HG03439 (cell line): Measurements from ENCODE around the gene NCS1.
"Not testable (repeated sequence)": the region's sequence is repeated elsewhere in the genome, so short reads cannot be mapped to it uniquely, and the experiment has no call there.

Experiments used
- ATAC-seq: cut with Tn5 transposase; IDR thresholded peaks from one replicate; pipeline ENCODE4 v1.9.1; 2021; ENCODE audit warnings: mild to moderate bottlenecking, moderate library complexity; ENCODE audit not compliant: unreplicated experiment

NCS1 gene

GRCh38 chr9:130259044-130259443 is 86.8 kb downstream of the NCS1 start:
- no peak for ATAC-seq

- ATAC-seq, result no peak
Measured at GRCh38 chr9:130260816-130261765, 88.9 kb downstream of the NCS1 start.

GRCh38 chr9:130262061-130262745 is 90.0 kb downstream of the NCS1 start:
- ATAC-seq, result no peak

GRCh38 chr9:130262771-130263170 is 90.6 kb downstream of the NCS1 start:
- no peak for ATAC-seq

- no peak for ATAC-seq
Measured at GRCh38 chr9:130263601-130264413, 91.6 kb downstream of the NCS1 start.

- ATAC-seq, result no peak
Measured at GRCh38 chr9:130264414-130265350, 92.5 kb downstream of the NCS1 start.

- no peak for ATAC-seq
Measured at GRCh38 chr9:130265431-130266235, 93.4 kb downstream of the NCS1 start, which contains the start of gene HMCN2. Gene HMCN2 (plus strand): TSS chr9:130265760. CDS start chr9:130265879, 119 bp downstream.

- ATAC-seq, result no peak
Measured at GRCh38 chr9:130266236-130267098, 94.3 kb downstream of the NCS1 start.

- no peak for ATAC-seq
Measured at GRCh38 chr9:130267930-130268329, 95.7 kb downstream of the NCS1 start.

- no peak for ATAC-seq
Measured at GRCh38 chr9:130268521-130269211, 96.5 kb downstream of the NCS1 start.

GRCh38 chr9:130271473-130271872 is 99.3 kb downstream of the NCS1 start:
- no peak for ATAC-seq

GRCh38 chr9:130275156-130275555 is 103.0 kb downstream of the NCS1 start:
- no peak for ATAC-seq

GRCh38 chr9:130276121-130276520 is 103.9 kb downstream of the NCS1 start:
- no peak for ATAC-seq

GRCh38 chr9:130276955-130277354 is 104.8 kb downstream of the NCS1 start:
- ATAC-seq, result no peak

GRCh38 chr9:130277525-130277924 is 105.3 kb downstream of the NCS1 start:
- not testable (repeated sequence) for ATAC-seq

- no peak for ATAC-seq
Measured at GRCh38 chr9:130283539-130284248, 111.5 kb downstream of the NCS1 start.

GRCh38 chr9:130284249-130284625 is 112.0 kb downstream of the NCS1 start:
- ATAC-seq, result no peak
